Fibroblast of pulmonary artery (primary cell): ENCODE data around the gene PCK1.

Experiments
- DNase-seq: peaks from one replicate; pipeline ENCODE4 v3.0.0-alpha.2; 2010; ENCODE audit warnings: low read depth
- H3K4me3 ChIP-seq: replicated peaks from 2 replicates; pipeline ENCODE4 v1.5.1; 2011; ENCODE audit warnings: low read depth, mild to moderate bottlenecking, control low read depth, low read length, moderate library complexity
- CTCF ChIP-seq: IDR thresholded peaks from 2 replicates; pipeline ENCODE4 v1.5.1; 2011; ENCODE audit warnings: mild to moderate bottlenecking, control low read depth, low read length, inconsistent platforms; ENCODE audit errors: missing control alignments

The PCK1 gene

DNA sequence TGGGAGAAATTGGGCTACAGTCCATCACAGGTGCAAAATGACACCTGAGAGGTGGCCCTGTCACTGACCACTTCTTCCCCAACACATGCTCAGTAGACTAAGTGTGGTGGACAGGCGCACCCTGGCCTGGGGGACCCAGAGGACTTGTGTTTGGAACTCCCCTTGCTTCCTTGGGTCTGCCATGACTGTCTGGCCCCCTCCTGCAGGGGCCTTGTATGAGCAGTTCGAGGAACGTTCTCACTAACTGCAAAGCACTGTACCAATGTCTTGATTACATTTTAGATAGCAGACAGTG is 4.0 kb upstream of the PCK1 start:
- TF ChIP-seq CTCF: no peak
- DNase-seq: no peak
- H3K4me3 ChIP-seq: no peak overlapping the region

GRCh38 chr20:57557926-57558613 is 2.8 kb upstream of the PCK1 start:
- TF ChIP-seq CTCF: no peak
- no peak overlapping the region for H3K4me3 ChIP-seq
- no peak for DNase-seq

GRCh38 chr20:57558614-57559288 is 2.2 kb upstream of the PCK1 start:
- no peak overlapping the region for H3K4me3 ChIP-seq
- TF ChIP-seq CTCF: no peak
- no peak for DNase-seq

GRCh38 chr20:57559289-57559634 is 1.6 kb upstream of the PCK1 start:
- TF ChIP-seq CTCF: no peak
- no peak for DNase-seq
- no peak overlapping the region for H3K4me3 ChIP-seq

DNA sequence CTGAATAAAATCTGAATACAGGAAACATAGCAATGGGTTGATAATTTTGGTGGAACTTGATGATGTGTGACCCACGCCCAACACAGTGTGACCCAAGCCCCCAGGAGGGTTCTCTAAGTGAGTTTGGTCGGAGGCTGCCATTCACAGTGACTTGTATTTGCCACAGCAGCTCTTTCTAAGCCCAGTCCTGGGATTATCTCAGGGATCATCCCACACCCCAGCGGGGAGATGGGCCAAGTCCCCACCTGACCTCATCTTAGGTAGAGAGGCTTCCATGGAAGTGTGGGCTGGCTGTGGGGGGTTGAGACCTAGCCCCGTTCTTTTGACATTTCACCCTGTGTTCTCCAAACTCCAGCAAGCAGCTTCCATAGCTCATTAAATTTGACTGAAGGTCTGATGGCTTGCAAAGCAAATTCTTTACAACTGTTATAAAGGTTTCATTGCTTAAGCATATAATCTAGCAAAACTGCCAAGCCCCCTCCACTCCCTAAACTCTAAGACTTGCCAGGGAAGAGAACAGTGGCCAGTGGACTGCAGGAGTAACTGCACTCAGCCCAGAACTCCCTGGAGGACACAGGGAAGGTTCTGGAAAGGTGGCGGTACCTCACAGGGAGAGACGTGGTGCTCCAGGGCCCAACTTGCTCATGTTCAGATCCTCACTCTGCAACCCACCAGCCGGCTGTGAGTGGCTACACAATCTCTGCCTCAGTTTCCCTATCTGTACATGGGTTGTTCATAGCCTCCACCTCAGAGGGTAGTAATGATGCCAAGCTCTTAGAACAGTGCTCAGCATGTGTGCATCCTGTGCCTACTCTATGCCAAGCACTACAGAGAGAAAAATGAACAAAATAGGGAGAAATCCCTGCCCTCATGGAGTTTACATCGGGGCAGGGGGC is 1.0 kb upstream of the PCK1 start:
- no peak for TF ChIP-seq CTCF
- no peak overlapping the region for H3K4me3 ChIP-seq
- no peak for DNase-seq

DNA sequence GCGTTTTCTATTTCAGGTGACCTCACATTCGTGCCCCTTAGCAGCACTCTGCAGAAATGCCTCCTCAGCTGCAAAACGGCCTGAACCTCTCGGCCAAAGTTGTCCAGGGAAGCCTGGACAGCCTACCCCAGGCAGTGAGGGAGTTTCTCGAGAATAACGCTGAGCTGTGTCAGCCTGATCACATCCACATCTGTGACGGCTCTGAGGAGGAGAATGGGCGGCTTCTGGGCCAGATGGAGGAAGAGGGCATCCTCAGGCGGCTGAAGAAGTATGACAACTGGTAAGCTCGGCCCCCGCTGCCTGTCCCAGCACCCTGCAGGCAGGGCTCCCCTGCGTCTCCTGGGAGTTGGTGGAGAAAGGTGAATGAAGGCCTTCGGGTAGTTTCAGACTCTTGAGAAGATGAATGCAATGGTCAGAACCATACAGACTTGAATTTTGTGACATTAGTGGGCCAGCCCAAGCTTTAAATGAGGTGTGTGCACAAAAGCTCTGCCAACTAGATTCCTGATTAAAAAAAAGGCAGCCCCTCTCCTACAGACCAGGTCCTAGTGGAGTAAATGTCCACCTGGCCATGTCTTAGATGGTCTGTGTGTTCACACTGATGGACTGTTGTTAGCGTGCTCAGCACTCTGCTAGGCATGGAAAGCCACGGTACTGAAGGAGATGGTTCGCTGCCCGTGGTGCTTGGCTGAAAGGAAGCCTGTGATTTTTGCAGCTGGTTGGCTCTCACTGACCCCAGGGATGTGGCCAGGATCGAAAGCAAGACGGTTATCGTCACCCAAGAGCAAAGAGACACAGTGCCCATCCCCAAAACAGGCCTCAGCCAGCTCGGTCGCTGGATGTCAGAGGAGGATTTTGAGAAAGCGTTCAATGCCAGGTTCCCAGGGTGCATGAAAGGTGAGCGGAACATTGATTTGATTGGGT is 708 bp downstream of the PCK1 start:
- no peak for DNase-seq
- H3K4me3 ChIP-seq: no peak overlapping the region
- no peak for TF ChIP-seq CTCF
